Cardiac septum (tissue), 1 donor: Measurements from ENCODE around the gene CWC15. TPM values are rescaled to one million over a fixed set of nuclear protein-coding genes. Genes with fewer than 3 reads are reported as not detected.
"Not testable (repeated sequence)": the region's sequence is repeated elsewhere in the genome, so short reads cannot be mapped to it uniquely, and the experiment has no call there.

Experiments
- DNase-seq: peaks from one replicate; pipeline ENCODE4 v3.0.0-alpha.2; 2020; ENCODE audit warnings: low spot score
- intact Hi-C: fragments of 100-400 bp; cut with DNase I; formaldehyde crosslinking; loops from one replicate; pipeline ENCODE4 v1.14.0; 2022
- total RNA-seq: library from RNA; stranded (reverse); fragmentation: NEBNext Ultra II Directional; extraction: Animal tissue kit (Norgen Biotek cat#: 25700); gene quantifications from one replicate; pipeline ENCODE4 v1.2.1, GENCODE V29; 2021
- donor health status: DM: no; HTN: no; CAD: no.

CWC15 gene
- total RNA-seq, 1 donor from 2014 or later = 57.8 TPM

- no peak for DNase-seq
- intact Hi-C loops = loop anchor here (5.0 kb wide), 1 partner anchor 53 kb away; no protein-coding TSS in a partner anchor
These were observed 47.7 kb downstream of the CWC15 start for GRCh38 chr11:94925422-94926270.

GRCh38 chr11:94924612-94925011 lies 48.7 kb downstream of the CWC15 start:
- intact Hi-C loops = loop anchor here (5.0 kb wide), 1 partner anchor 52 kb away; no protein-coding TSS in a partner anchor
- no peak for DNase-seq

GRCh38 chr11:94924171-94924572 lies 49.2 kb downstream of the CWC15 start:
- DNase-seq = no peak
- intact Hi-C loops = no loop called here

GRCh38 chr11:94923004-94923334 lies 50.4 kb downstream of the CWC15 start:
- intact Hi-C loops = no loop called here
- no peak for DNase-seq

GRCh38 chr11:94922321-94923003 lies 50.9 kb downstream of the CWC15 start:
- no peak for DNase-seq
- intact Hi-C loops = no loop called here

- DNase-seq = no peak
- intact Hi-C loops = no loop called here
These were observed 53.0 kb downstream of the CWC15 start for GRCh38 chr11:94920311-94920710.

- DNase-seq, intact Hi-C loops: not testable (repeated sequence)
These were observed 59.5 kb downstream of the CWC15 start for GRCh38 chr11:94913718-94914394.

- intact Hi-C loops = no loop called here
- DNase-seq = no peak
These were observed 60.5 kb downstream of the CWC15 start for GRCh38 chr11:94912806-94913205.

Other genes with a start within 250 kb of the CWC15 start
- gene AMOTL1, start 205.2 kb downstream of the CWC15 start, total RNA-seq = 60.1 TPM
- gene KDM4D, start 153 bp upstream of the CWC15 start, total RNA-seq = 0.83 TPM
- gene KDM4E, start 51.7 kb upstream of the CWC15 start, total RNA-seq = not detected
- not detected for gene KDM4F, start 75.9 kb upstream of the CWC15 start, total RNA-seq
- 25.1 TPM for gene SRSF8, start 93.4 kb upstream of the CWC15 start, total RNA-seq
- gene ENDOD1, start 116.3 kb upstream of the CWC15 start, total RNA-seq = 13.3 TPM